ENCODE data around the gene C16orf86. TPM values are rescaled to one million over a fixed set of nuclear protein-coding genes. Genes with fewer than 3 reads are reported as not detected.
"Not testable (repeated sequence)": the region's sequence is repeated elsewhere in the genome, so short reads cannot be mapped to it uniquely, and the experiment has no call there.

Gene C16orf86
- total RNA-seq, 1 donor from 2014 or later: 1.7 TPM

DNA sequence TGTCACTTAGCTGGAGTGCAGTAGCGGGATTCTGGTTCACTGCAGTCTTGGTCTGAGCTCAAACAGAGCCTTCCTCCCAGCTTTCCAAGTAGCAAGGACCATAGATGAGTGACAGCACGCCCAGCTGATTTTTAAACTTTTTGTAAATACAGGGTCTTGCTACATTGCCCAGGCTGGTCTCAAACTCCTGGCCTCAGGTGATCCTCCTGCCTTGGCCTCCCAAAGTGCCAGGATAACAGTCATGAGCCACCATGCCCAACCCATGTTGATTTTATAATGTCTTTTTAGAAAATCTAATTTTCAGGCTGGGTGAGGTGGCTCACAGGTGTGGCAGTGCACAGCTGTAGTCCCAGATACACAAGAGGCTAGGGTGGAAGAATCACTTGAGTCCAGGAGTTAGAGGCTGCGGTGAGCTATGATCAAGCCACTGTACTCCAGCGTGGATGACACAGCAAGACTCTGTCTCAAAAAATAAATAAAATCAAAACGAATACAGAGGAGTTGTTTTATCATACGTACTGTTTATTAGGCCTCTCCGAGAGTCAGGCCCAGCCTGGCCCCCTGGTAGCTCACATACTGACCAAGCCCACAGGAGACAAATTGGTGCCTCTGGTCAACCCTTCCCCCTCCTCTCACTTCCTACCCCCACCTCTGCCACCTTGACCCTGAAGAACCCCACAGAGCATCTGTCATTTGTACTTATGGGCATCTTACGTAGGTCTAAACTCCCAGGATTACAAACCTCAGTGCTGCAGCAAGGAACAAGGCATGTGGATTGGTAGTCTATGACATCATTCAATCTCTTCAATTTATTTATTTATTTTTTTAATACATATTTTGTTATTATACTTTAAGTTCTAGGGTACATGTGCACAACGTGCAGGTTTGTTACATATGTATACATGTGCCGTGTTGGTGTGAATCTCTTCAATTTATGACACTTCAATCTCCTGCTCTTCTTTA is 13.6 kb downstream of the C16orf86 start:
- Mint-ChIP-seq H3K4me3 (no peak overlapping the region), H3K36me3 (ENCODE audit: low read depth) (no peaks in the 10 kb centered on the region), H3K27me3 (ENCODE audit: low read depth) (no peaks in the 10 kb centered on the region), H3K4me1 (no peaks in the 10 kb centered on the region), H3K9me3 (no peaks in the 10 kb centered on the region), H3K27ac (ENCODE audit: unreplicated experiment) (no peak overlapping the region)
- no peak for DNase-seq (ENCODE audit: low read depth, low spot score)
- TF ChIP-seq, protein P1, sequence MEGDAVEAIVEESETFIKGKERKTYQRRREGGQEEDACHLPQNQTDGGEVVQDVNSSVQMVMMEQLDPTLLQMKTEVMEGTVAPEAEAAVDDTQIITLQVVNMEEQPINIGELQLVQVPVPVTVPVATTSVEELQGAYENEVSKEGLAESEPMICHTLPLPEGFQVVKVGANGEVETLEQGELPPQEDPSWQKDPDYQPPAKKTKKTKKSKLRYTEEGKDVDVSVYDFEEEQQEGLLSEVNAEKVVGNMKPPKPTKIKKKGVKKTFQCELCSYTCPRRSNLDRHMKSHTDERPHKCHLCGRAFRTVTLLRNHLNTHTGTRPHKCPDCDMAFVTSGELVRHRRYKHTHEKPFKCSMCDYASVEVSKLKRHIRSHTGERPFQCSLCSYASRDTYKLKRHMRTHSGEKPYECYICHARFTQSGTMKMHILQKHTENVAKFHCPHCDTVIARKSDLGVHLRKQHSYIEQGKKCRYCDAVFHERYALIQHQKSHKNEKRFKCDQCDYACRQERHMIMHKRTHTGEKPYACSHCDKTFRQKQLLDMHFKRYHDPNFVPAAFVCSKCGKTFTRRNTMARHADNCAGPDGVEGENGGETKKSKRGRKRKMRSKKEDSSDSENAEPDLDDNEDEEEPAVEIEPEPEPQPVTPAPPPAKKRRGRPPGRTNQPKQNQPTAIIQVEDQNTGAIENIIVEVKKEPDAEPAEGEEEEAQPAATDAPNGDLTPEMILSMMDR (conservative IDR thresholded peaks at IDR 0.05): no peak

DNA sequence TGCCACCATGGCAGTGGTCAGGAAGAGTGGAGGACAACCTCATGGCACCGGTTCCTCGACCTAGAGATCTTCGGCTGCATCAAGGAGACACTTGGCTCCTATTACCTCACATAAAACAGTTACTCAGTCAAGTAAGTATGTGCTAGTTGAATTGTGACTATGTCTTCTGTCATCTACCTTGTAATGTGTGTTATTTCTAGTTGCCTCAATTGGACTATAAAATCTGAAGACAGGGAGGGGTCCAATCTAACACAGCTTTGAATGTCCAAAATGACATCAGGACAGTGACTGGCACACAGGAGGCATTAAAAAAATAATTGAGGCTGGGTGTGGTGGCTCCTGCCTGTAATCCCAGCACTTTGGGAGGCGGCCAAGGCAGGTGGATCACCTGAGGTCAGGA is 17.2 kb downstream of the C16orf86 start:
- no peaks in the 10 kb centered on the region for H3K27me3 Mint-ChIP-seq (ENCODE audit: low read depth)
- no peaks in the 10 kb centered on the region for H3K36me3 Mint-ChIP-seq (ENCODE audit: low read depth)
- no peak for DNase-seq (ENCODE audit: low read depth, low spot score)
- H3K4me3 Mint-ChIP-seq: no peak overlapping the region
- H3K4me1 Mint-ChIP-seq: no peaks in the 10 kb centered on the region
- TF ChIP-seq, protein P1 (conservative IDR thresholded peaks at IDR 0.05): no peak
- H3K27ac Mint-ChIP-seq (ENCODE audit: unreplicated experiment): no peak overlapping the region
- H3K9me3 Mint-ChIP-seq: no peaks in the 10 kb centered on the region

DNA sequence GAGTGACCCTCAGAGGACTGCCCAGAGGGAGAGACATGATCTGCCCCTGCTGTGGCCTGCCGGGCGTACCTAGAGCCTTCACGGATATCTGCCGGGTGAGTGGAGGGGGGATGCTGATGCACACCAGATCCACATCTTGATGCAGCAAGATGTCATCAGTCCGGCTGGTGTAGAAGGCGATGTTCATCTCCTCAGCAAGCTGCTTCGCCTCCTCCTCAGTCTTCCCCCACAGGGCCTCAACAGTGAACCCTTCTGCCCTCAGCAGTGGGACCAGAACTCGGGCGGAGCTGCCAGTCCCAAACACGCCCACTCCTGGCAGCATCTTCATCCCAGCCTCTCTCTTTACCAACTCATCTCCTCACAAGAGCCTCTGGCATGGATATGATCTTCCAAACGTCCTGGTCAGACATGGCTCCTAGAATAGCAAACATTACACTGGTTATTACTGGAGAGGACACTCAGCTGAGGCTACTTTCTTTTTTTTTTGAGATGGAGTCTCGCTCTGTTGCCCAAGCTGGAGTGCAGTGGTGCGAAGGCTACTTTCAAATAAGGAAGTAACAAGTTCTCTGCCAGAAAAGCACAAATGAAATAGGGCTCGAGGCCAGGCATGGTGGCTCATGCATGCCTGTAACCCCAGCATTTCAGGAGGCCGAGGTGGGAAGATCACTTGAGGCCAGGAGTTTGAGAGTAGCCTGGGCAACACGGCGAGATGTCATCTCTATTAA is 18.9 kb downstream of the C16orf86 start:
- no peak for DNase-seq (ENCODE audit: low read depth, low spot score)

DNA sequence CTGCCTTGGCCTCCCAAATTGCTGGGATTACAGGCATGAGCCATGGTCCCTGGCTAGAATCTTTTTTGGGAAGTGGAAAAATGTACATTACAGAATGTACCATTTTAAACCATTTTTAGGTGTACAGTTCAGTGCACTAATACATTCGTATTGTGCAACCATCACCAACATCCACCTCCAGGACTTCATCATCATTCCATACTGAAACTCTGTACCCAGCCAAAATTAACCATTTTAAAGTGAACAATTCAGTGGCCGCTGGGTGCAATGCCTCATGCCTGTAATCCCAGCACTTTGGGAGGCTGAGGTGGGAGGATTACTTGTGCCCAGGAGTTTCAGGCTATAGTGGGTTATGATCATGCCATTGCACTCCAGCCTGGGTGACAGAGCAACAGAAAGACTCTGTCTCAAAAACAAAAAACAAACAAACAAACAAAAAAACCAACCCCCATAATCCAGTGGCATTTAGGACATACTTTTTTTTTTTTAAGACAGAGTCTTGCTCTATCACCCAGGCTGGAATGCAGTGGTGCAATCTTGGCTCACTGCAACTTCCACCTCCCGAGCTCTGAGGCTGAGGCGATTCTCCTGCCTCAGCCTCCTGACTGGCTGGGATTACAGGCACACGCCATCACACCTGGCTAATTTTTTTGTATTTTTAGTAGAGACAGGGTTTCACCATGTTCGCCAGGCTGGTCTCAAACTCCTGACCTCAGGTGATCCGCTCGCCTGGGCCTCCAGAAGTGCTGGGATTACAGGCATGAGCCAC is 27.1 kb downstream of the C16orf86 start:
- H3K4me3 Mint-ChIP-seq; H3K9me3 Mint-ChIP-seq; H3K4me1 Mint-ChIP-seq; H3K27ac Mint-ChIP-seq (ENCODE audit: unreplicated experiment); H3K27me3 Mint-ChIP-seq (ENCODE audit: low read depth); DNase-seq (ENCODE audit: low read depth, low spot score); H3K36me3 Mint-ChIP-seq (ENCODE audit: low read depth): not testable (repeated sequence)

More for the DNA sequence above, 18.9 kb downstream of the C16orf86 start:
- no peaks in the 10 kb centered on the region for H3K36me3 Mint-ChIP-seq (ENCODE audit: low read depth)
- H3K9me3 Mint-ChIP-seq: no peaks in the 10 kb centered on the region
- TF ChIP-seq, protein P1 (conservative IDR thresholded peaks at IDR 0.05): no peak
- H3K27me3 Mint-ChIP-seq (ENCODE audit: low read depth): no peaks in the 10 kb centered on the region
- H3K4me1 Mint-ChIP-seq: no peaks in the 10 kb centered on the region
- no peak overlapping the region for H3K27ac Mint-ChIP-seq (ENCODE audit: unreplicated experiment)
- no peak overlapping the region for H3K4me3 Mint-ChIP-seq

DNA sequence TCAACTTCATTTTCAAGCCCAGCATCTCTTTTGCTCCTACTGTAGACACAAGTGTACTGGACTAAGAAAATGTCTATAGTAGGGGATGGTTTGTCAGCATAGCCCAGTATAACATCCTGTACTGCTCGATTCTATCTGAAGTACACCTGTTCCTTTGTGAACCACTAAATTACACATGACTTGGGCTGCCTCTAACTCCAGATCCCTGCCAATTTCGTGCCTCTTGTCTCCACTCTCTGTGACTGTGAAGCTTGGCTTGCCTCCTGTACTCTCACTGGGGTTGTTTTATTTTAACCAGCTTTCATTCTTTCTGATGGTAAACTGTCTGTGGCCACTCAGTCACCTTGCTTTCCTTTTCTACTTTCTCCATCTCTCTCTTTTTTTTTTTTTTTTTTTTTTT is 28.0 kb downstream of the C16orf86 start:
- peaks cover 8% of the 10 kb centered on the region for H3K36me3 Mint-ChIP-seq (ENCODE audit: low read depth)
- no peak overlapping the region for H3K4me3 Mint-ChIP-seq
- H3K27me3 Mint-ChIP-seq (ENCODE audit: low read depth): no peaks in the 10 kb centered on the region
- H3K27ac Mint-ChIP-seq (ENCODE audit: unreplicated experiment): no peak overlapping the region
- H3K9me3 Mint-ChIP-seq: no peaks in the 10 kb centered on the region
- DNase-seq (ENCODE audit: low read depth, low spot score): no peak
- no peaks in the 10 kb centered on the region for H3K4me1 Mint-ChIP-seq
- TF ChIP-seq, protein P1 (conservative IDR thresholded peaks at IDR 0.05): no peak

All from neural crest cell (in vitro differentiated cells).